Breast epithelium (tissue), 4 donors: ENCODE results near the gene GLRA2. TPM values are rescaled to one million over a fixed set of nuclear protein-coding genes. Genes with fewer than 3 reads are reported as not detected.

ENCODE experiments used
- DNase-seq, 2 donors: peaks; one replicate each; pipeline ENCODE4 v3.0.0-alpha.2; 2019; ENCODE audit warnings: low spot score in 2 of 2
- H3K27ac ChIP-seq, 2 donors: fragments of 200-600 bp; sonication (generic) in 1 of 2; one replicate each; pipeline ENCODE4 v1.5.1; 2016 to 2019; ENCODE audit warnings: mild to moderate bottlenecking in 1 of 2
- H3K27me3 ChIP-seq, 2 donors: fragments of 200-600 bp; sonication (generic) in 1 of 2; one replicate each; pipeline versions ENCODE4 v1.5.1 to v1.6.0; 2017 to 2019; ENCODE audit warnings: control low read depth in 1 of 2, mild to moderate bottlenecking in 1 of 2
- H3K36me3 ChIP-seq: fragments of 200-600 bp; one replicate; pipeline ENCODE4 v1.5.1; 2019
- H3K4me1 ChIP-seq, 2 donors: fragments of 200-600 bp; sonication (generic); one replicate each; pipeline ENCODE4 v1.5.1; 2016 to 2019; ENCODE audit warnings: control low read depth in 1 of 2
- H3K4me3 ChIP-seq, 3 donors: fragments of 200-600 bp; sonication (generic); 1 replicate in 2 of 3; 2 replicates in 1 of 3; pipeline ENCODE4 v1.5.1; 2016 to 2019; ENCODE audit warnings: mild to moderate bottlenecking in 3 of 3, moderate library complexity in 2 of 3
- H3K9me3 ChIP-seq, 2 donors: fragments of 200-600 bp; sonication (generic) in 1 of 2; one replicate each; pipeline ENCODE4 v1.5.1; 2016 to 2019; ENCODE audit warnings: control low read depth in 1 of 2
- CTCF ChIP-seq, 3 donors: fragments of 450-650 bp; IDR thresholded peaks; one replicate each; pipeline ENCODE4 v1.5.1; 2016 to 2017; ENCODE audit warnings: antibody characterized with exemption in 3 of 3, mild to moderate bottlenecking in 3 of 3, moderate library complexity in 3 of 3
- POLR2A ChIP-seq: fragments of 450-650 bp; IDR thresholded peaks from one replicate; pipeline ENCODE4 v1.6.1; 2016; ENCODE audit warnings: antibody characterized with exemption, mild to moderate bottlenecking, moderate library complexity
- POLR2AphosphoS5 ChIP-seq, 3 donors: sonication (generic); formaldehyde crosslinking; IDR thresholded peaks; one replicate each; pipeline ENCODE4 v1.6.1; 2017; ENCODE audit warnings: antibody characterized with exemption in 3 of 3
- intact Hi-C: fragments of 100-400 bp; cut with DNase I; formaldehyde crosslinking; loops from one replicate; pipeline ENCODE4 v1.15.1; 2023; ENCODE audit warnings: low total_unique reads
- total RNA-seq, 3 donors: library from RNA; depleted of rRNA; stranded (reverse); fragments of >200 nt; gene quantifications; one replicate each; pipeline ENCODE4 v1.1.0, GENCODE V29; 2016

The GLRA2 gene
- total RNA-seq, 3 donors from 2014 or later = not detected

- Histone ChIP-seq H3K4me3 (no peak overlapping the region), H3K36me3 (no peaks in the 10 kb centered on the region), H3K27me3 (peaks cover 0 to 3% of the 10 kb centered on the region in 2 donors), H3K9me3 (peaks cover 0 to 3% of the 10 kb centered on the region in 2 donors), H3K27ac (no peak overlapping the region), H3K4me1 (no peaks in the 10 kb centered on the region)
- intact Hi-C loops = no loop called here
- DNase-seq = no peak
- no peak for TF ChIP-seq POLR2A
- no peak for TF ChIP-seq POLR2AphosphoS5 (IDR thresholded peaks at IDR 0.05)
- no peak for TF ChIP-seq CTCF (IDR thresholded peaks at IDR 0.05)
Measured at GRCh38 chrX:14616301-14616700, 87.0 kb downstream of the GLRA2 start.

- Histone ChIP-seq H3K9me3 (peaks cover 0 to 3% of the 10 kb centered on the region in 2 donors), H3K36me3 (no peaks in the 10 kb centered on the region), H3K4me1 (no peaks in the 10 kb centered on the region), H3K4me3 (no peak overlapping the region), H3K27me3 (peaks cover 0 to 3% of the 10 kb centered on the region in 2 donors), H3K27ac (no peak overlapping the region)
- no peak for DNase-seq
- intact Hi-C loops = no loop called here
- TF ChIP-seq POLR2A = no peak
- no peak for TF ChIP-seq CTCF (IDR thresholded peaks at IDR 0.05)
- no peak for TF ChIP-seq POLR2AphosphoS5 (IDR thresholded peaks at IDR 0.05)
Measured at GRCh38 chrX:14616836-14617235, 87.5 kb downstream of the GLRA2 start.

- TF ChIP-seq POLR2A (no peak), CTCF (IDR thresholded peaks at IDR 0.05) (no peak), POLR2AphosphoS5 (IDR thresholded peaks at IDR 0.05) (no peak)
- no peak for DNase-seq
- Histone ChIP-seq H3K4me3 (no peak overlapping the region), H3K27me3 (peaks cover 0 to 3% of the 10 kb centered on the region in 2 donors), H3K9me3 (peaks cover 0 to 9% of the 10 kb centered on the region in 2 donors), H3K36me3 (no peaks in the 10 kb centered on the region), H3K27ac (no peak overlapping the region), H3K4me1 (no peaks in the 10 kb centered on the region)
- intact Hi-C loops = no loop called here
Measured at GRCh38 chrX:14618177-14618965, 89.0 kb downstream of the GLRA2 start.

GRCh38 chrX:14630733-14631132 lies 101.4 kb downstream of the GLRA2 start:
- intact Hi-C loops = no loop called here
- Histone ChIP-seq H3K27ac (no peak overlapping the region), H3K27me3 (peaks cover 0 to 16% of the 10 kb centered on the region in 2 donors)

More at GRCh38 chrX:14630733-14631132, 101.4 kb downstream of the GLRA2 start:
- Histone ChIP-seq H3K4me3 (no peak overlapping the region), H3K9me3 (no peaks in the 10 kb centered on the region), H3K4me1 (no peaks in the 10 kb centered on the region), H3K36me3 (no peaks in the 10 kb centered on the region)
- TF ChIP-seq CTCF (IDR thresholded peaks at IDR 0.05) (no peak), POLR2AphosphoS5 (IDR thresholded peaks at IDR 0.05) (no peak), POLR2A (no peak)
- no peak for DNase-seq
